Subcutaneous adipose tissue (tissue), 4 donors: ENCODE measurements around the gene TBATA. TPM values are rescaled to one million over a fixed set of nuclear protein-coding genes. Genes with fewer than 3 reads are reported as not detected.

ENCODE experiments used
- CTCF ChIP-seq: fragments of 450-650 bp; IDR thresholded peaks from one replicate; pipeline ENCODE4 v1.5.1; 2016; ENCODE audit warnings: low read depth, mild to moderate bottlenecking, control low read depth, antibody characterized with exemption, moderate library complexity
- total RNA-seq, 4 donors: library from RNA; depleted of rRNA; stranded (reverse); fragments of >200 nt; gene quantifications; one replicate each; pipeline ENCODE4 v1.1.0, GENCODE V29; 2016

Gene TBATA
- total RNA-seq, 4 donors from 2014 or later, result 1.1 TPM; not detected in 3

GRCh38 chr10:70750156-70750703 is 34.9 kb downstream of the TBATA start:
- no peak for TF ChIP-seq CTCF

- TF ChIP-seq CTCF, result no peak
Measured at GRCh38 chr10:70749756-70750155, 35.4 kb downstream of the TBATA start.

- TF ChIP-seq CTCF, result no peak
Measured at GRCh38 chr10:70748801-70749573, 36.2 kb downstream of the TBATA start.

GRCh38 chr10:70748305-70748704 is 36.9 kb downstream of the TBATA start:
- TF ChIP-seq CTCF, result no peak

GRCh38 chr10:70747192-70747965 is 37.8 kb downstream of the TBATA start:
- no peak for TF ChIP-seq CTCF

GRCh38 chr10:70745555-70745954 is 39.6 kb downstream of the TBATA start:
- TF ChIP-seq CTCF, result no peak

- TF ChIP-seq CTCF, result no peak
Measured at GRCh38 chr10:70744617-70745143, 40.5 kb downstream of the TBATA start.
